GM18505 (cell line): ENCODE measurements around the gene DNAAF6.
A peak's percentile ranks its signal among the peaks of the same experiment; 100 is the strongest.
"Not testable (repeated sequence)": the region's sequence is repeated elsewhere in the genome, so short reads cannot be mapped to it uniquely, and the experiment has no call there.

Experiments
- ATAC-seq: cut with Tn5 transposase; IDR thresholded peaks from one replicate; pipeline ENCODE4 v1.9.1; 2021; ENCODE audit not compliant: unreplicated experiment
- POLR2A ChIP-seq: IDR thresholded peaks from 4 replicates; pipeline ENCODE4 v1.6.1; 2011; ENCODE audit warnings: borderline replicate concordance; ENCODE audit not compliant: insufficient read depth, insufficient read length; ENCODE audit errors: extremely low read depth

The DNAAF6 gene

GRCh38 chrX:107205770-107206696 lies at the start of gene DNAAF6, which contains the start of gene NUP62CL:
Gene DNAAF6, plus strand, starts transcription at chrX:107206611. Its CDS starts 6,265 bp downstream, at chrX:107212876.
Gene NUP62CL, minus strand, starts transcription at chrX:107206433. Its CDS starts 31,287 bp downstream, at chrX:107175146.
- TF ChIP-seq POLR2A, result no peak
- peak; percentile 93 for ATAC-seq

DNA sequence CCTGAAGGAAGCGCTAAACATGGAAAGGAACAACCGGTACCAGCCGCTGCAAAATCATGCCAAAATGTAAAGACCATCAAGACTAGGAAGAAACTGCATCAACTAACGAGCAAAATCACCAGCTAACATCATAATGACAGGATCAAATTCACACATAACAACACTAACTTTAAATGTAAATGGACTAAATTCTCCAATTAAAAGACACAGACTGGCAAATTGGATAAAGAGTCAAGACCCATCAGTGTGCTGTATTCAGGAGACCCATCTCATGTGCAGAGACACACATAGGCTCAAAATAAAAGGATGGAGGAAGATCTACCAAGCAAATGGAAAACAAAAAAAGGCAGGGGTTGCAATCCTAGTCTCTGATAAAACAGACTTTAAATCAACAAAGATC lies 48.8 kb upstream of the DNAAF6 start:
- not testable (repeated sequence) for ATAC-seq

- ATAC-seq, result no peak
- no peak for TF ChIP-seq POLR2A
Observed at GRCh38 chrX:107167163-107167921, 39.1 kb upstream of the DNAAF6 start.

DNA sequence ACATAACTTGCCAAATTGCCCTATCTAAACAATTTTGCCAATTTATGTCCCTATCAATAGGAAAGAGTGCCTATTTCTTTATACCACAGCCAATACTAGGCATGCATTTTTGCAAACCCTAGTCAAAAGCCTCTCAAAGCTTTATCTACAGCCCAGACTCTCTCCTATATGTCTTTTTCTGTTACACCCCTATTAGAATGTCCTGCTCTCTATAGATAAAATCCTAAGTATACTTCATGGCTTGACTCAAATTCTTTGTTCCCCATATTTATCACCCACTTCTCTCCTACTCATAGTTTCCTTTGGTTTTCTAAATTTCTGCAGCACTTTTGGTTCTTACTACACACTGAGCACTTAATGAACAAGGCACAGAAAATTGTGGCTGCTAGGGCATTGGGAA lies 38.2 kb upstream of the DNAAF6 start:
- ATAC-seq, result no peak
- TF ChIP-seq POLR2A, result no peak

DNA sequence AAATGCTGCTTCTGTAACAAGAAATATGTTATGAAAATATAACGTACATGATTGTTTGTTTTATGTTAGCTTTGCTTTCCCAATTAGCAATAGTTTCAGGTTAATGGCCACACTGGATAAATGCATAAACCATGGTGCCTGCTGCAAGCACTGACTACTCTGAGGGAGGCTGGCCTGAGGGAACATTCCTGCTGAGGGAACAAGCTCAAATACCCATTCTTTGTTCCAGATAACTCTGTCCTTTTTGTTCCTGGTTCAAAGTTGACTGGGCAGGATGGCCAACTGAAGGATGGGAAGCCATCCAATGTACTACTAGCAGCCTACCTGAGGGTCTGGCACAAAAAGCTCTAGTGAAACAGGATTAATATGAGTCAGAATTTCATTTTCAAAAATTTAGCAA lies 37.7 kb upstream of the DNAAF6 start:
- ATAC-seq, result no peak
- TF ChIP-seq POLR2A, result no peak

DNA sequence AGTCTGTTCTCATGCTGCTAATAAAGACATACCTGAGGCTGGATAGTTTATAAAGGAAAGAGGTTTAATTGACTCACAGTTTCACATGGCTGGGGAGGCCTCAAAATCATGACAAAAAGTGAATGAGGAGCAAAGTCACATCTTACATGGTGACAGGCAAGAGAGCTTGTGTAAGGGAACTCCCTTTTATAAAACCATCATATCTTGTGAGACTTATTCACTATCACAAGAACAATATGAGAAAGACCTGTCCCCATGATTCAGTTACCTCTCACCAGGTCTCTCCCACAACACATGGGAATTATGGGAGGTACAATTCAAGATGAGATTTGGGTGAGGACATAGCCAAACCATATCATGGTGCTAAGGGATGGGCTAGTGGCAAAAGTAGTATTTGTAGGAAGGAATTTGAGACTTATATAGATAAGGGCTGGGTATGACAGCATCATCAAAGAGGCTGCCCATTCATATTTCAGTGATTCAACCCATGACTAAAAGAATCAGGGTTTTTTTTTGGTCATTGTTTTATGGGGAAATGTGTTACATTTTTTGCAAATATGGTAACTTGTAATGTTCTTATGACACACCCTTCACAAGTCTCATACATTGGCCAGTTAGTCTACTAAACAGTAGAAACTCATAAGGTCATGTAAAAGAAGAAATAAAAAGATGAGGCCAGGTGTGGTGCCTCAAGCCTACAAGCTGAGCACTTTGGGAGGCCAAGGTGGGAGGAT lies 34.9 kb upstream of the DNAAF6 start:
- ATAC-seq, result no peak
- TF ChIP-seq POLR2A, result no peak

DNA sequence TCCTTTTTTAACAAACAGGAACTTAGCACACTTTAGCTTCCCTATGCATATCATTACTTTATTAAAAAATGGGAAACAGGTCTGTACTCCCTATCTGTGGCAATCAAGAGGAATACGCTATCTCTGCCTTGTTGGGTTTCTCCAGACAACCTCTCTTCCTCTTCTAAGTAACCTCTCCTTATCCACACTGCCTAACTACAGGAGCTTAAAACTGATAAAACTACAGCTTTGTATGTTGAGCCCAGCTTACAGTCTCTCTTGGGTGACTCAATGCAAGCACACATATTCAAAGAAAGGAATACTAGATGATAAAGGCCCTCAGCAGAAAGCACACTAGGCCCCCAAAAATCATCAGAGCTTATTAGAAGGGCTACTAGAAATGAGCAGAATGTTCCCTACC lies 9.1 kb upstream of the DNAAF6 start:
- no peak for TF ChIP-seq POLR2A
- ATAC-seq, result no peak

DNA sequence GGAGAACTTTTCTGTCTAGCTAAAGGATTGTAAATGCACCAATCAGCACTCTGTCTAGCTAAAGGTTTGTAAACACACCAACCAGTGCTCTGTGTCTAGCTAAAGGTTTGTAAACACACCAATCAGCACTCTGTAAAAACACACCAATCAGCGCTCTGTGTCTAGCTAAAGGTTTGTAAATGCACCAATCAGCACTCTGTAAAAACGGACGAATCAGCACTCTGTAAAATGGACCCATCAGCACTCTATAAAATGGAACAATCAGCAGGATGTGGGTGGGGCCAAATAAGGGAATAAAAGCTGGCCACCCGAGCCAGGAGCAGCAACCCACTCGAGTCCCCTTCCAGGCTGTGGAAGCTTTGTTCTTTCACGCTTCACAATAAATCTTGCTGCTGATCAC lies 8.3 kb upstream of the DNAAF6 start:
- not testable (repeated sequence) for ATAC-seq

GRCh38 chrX:107199491-107199890 lies 6.9 kb upstream of the DNAAF6 start:
- TF ChIP-seq POLR2A, result no peak
- no peak for ATAC-seq

- ATAC-seq, result no peak
- no peak for TF ChIP-seq POLR2A
Observed at GRCh38 chrX:107204068-107204605, 2.3 kb upstream of the DNAAF6 start.

DNA sequence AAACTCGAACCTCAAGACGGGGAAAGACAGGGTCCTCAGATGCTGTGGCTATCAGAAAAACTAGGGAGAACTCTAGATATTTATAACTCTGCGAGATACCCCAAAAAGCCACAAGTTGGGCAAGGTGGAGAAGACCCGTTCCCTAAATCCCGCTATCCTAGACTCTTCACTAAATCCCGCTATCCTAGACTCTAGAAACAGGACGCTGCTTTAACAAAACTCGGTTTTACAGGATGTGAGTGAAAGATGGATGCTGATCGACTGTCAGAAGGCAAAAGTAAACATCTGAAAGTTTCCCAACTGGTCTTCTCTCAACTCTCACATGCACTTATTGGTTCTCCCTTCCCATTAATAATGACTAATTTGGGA lies 270 bp downstream of the DNAAF6 start:
- ATAC-seq, result no peak
- no peak for TF ChIP-seq POLR2A

DNA sequence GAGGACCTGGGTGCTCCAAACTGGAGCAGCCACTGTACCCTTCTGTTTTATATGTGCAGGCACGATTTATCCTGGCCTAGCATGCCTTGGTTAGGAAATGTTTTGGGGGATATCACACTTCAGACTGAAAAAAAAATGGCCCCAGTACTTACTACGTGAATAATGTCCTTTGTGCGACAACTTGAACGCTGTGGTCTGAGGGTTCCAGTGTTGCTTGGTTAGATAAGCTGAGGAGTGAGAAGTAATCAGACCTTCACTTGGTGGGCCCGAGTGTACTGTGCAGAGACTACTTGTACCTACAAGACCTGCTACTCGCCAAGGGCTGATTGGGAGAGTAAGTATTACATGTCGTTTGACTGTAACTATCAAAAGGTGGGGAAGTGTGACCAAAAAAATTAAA lies 678 bp downstream of the DNAAF6 start:
- no peak for ATAC-seq
- no peak for TF ChIP-seq POLR2A

DNA sequence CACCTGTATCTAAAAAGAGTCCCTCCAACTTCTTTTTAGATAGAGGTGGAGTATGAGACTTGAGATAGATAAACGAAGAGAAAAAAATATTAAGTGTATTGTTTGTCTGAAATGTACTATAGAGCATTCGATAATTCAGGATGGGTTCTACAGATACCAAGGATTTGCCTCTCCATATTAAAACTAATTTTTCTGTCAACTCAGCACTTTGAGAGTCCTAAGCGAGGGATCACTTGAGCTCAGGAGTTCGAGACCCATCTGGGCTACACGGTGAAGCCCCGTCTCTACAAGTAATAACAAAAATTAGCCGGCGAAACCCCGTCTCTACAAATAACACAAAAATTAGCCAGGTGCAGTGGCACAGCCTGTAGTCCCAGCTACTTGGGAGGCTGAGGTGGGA lies 1.5 kb downstream of the DNAAF6 start:
- no peak for TF ChIP-seq POLR2A
- no peak for ATAC-seq
